DOHH2 (cell line): ENCODE data around the gene TRIP4.
"Not testable (repeated sequence)": the region's sequence is repeated elsewhere in the genome, so short reads cannot be mapped to it uniquely, and the experiment has no call there.

Experiments used
- H3F3A ChIP-seq: fragments of 200-600 bp; sonication (generic), shearing (Covaris generic); 2 replicates; pipeline ENCODE4 v1.6.0; 2016; ENCODE audit warnings: antibody characterized with exemption, mild to moderate bottlenecking; ENCODE audit not compliant: control insufficient read depth, insufficient read depth
- H3K27ac ChIP-seq: fragments of 200-600 bp; sonication (generic); 2 replicates; pipeline ENCODE4 v1.5.1; 2014; ENCODE audit warnings: low read depth, mild to moderate bottlenecking, low read length, moderate library complexity
- H3K27me3 ChIP-seq: fragments of 200-600 bp; sonication (generic); 2 replicates; pipeline ENCODE4 v1.6.1; 2014; ENCODE audit warnings: mild to moderate bottlenecking, low read length, mixed read lengths; ENCODE audit not compliant: control insufficient read depth
- H3K36me3 ChIP-seq: fragments of 200-600 bp; sonication (generic); 2 replicates; pipeline ENCODE4 v1.6.1; 2014; ENCODE audit warnings: mild to moderate bottlenecking, low read length, moderate library complexity, mixed read lengths; ENCODE audit not compliant: control insufficient read depth
- H3K4me1 ChIP-seq: fragments of 200-600 bp; sonication (generic); 2 replicates; pipeline ENCODE4 v1.6.1; 2014; ENCODE audit warnings: mild to moderate bottlenecking, low read length, mixed read lengths; ENCODE audit not compliant: control insufficient read depth
- H3K4me2 ChIP-seq: fragments of 200-600 bp; sonication (generic); 2 replicates; pipeline ENCODE4 v1.6.0; 2014; ENCODE audit warnings: mild to moderate bottlenecking, low read length, moderate library complexity
- H3K4me3 ChIP-seq: fragments of 200-600 bp; sonication (generic); 2 replicates; pipeline ENCODE4 v1.5.1; 2014; ENCODE audit warnings: mild to moderate bottlenecking, low read length, mixed read lengths
- H3K79me2 ChIP-seq: fragments of 200-600 bp; sonication (generic); 2 replicates; pipeline ENCODE4 v1.6.1; 2014; ENCODE audit warnings: mild to moderate bottlenecking, low read length, mixed read lengths; ENCODE audit not compliant: control insufficient read depth
- H3K9me2 ChIP-seq: fragments of 200-600 bp; sonication (generic); replicated peaks from 2 replicates; pipeline ENCODE4 v1.6.1; 2014; ENCODE audit warnings: mild to moderate bottlenecking, low read length, mixed read lengths; ENCODE audit not compliant: control insufficient read depth
- H3K9me3 ChIP-seq: fragments of 200-600 bp; sonication (generic); 2 replicates; pipeline ENCODE4 v1.6.1; 2014; ENCODE audit warnings: antibody characterized with exemption, low read length, mixed read lengths; ENCODE audit not compliant: control insufficient read depth, insufficient read depth
- H4K20me1 ChIP-seq: fragments of 200-600 bp; sonication (generic); 2 replicates; pipeline ENCODE4 v1.6.0; 2014; ENCODE audit warnings: low read depth, mild to moderate bottlenecking, antibody characterized with exemption, low read length, moderate library complexity; ENCODE audit not compliant: control insufficient read depth, insufficient read depth
- CTCF ChIP-seq: fragments of 200-600 bp; sonication (generic); IDR thresholded peaks from one replicate; pipeline ENCODE4 v1.5.1; 2014; ENCODE audit warnings: antibody characterized with exemption, mild to moderate bottlenecking, low read depth, low read length; ENCODE audit not compliant: poor library complexity, severe bottlenecking
- EZH2phosphoT487 ChIP-seq: fragments of 200-600 bp; sonication (generic); IDR thresholded peaks from 2 replicates; pipeline ENCODE4 v1.6.1; 2017; ENCODE audit warnings: borderline replicate concordance, mild to moderate bottlenecking, antibody characterized with exemption, low read length, moderate library complexity, mixed read lengths

Gene TRIP4

GRCh38 chr15:64373360-64373759 is 14.3 kb upstream of the TRIP4 start:
- no peak overlapping the region for H3K4me3 ChIP-seq
- TF ChIP-seq EZH2phosphoT487 (no peak), CTCF (no peak)
- no peaks in the 10 kb centered on the region for H3K9me3 ChIP-seq
- H3K4me2 ChIP-seq, result no peak overlapping the region
- H3K27ac ChIP-seq, result no peak overlapping the region
- H3K36me3 ChIP-seq, result peaks cover 80% of the 10 kb centered on the region
- peaks cover 11% of the 10 kb centered on the region for H3F3A ChIP-seq
- no peaks in the 10 kb centered on the region for H3K9me2 ChIP-seq
- peaks cover 8% of the 10 kb centered on the region; the same call in 1 of the 2 replicates for H4K20me1 ChIP-seq
- H3K79me2 ChIP-seq, result peaks cover 86% of the 10 kb centered on the region
- H3K27me3 ChIP-seq, result no peaks in the 10 kb centered on the region
- H3K4me1 ChIP-seq, result peaks cover 4% of the 10 kb centered on the region

GRCh38 chr15:64379216-64379960 is 8.2 kb upstream of the TRIP4 start:
- Histone ChIP-seq H3K4me1 (peaks cover 27% of the 10 kb centered on the region), H3K9me2 (no peaks in the 10 kb centered on the region), H3F3A (no peaks in the 10 kb centered on the region), H3K36me3 (peaks cover 59% of the 10 kb centered on the region), H3K27me3 (no peaks in the 10 kb centered on the region), H4K20me1 (0 out of 2 replicates have a peak, but pooled peaks cover 4% of the 10 kb centered on the region), H3K4me3 (peak overlapping the region; percentile 98), H3K27ac (no peak overlapping the region), H3K9me3 (no peaks in the 10 kb centered on the region), H3K4me2 (peak overlapping the region; percentile 89), H3K79me2 (peaks cover 65% of the 10 kb centered on the region)
- no peak for TF ChIP-seq CTCF
- no peak for TF ChIP-seq EZH2phosphoT487

- Histone ChIP-seq H3K4me1 (peaks cover 27% of the 10 kb centered on the region), H3K27ac (peak overlapping the region; percentile 66), H3K4me2 (peak overlapping the region; percentile 89), H3K79me2 (peaks cover 56% of the 10 kb centered on the region), H3K4me3 (peak overlapping the region; percentile 98), H3K36me3 (peaks cover 50% of the 10 kb centered on the region)
- not testable (repeated sequence) for H3K27me3 ChIP-seq, H3F3A ChIP-seq, H3K9me3 ChIP-seq, H4K20me1 ChIP-seq, H3K9me2 ChIP-seq
Measured at GRCh38 chr15:64380130-64380870, 7.3 kb upstream of the TRIP4 start.
